HL-60/S4 (cell line): ENCODE measurements around the gene INPP4B.
"Not testable (repeated sequence)": the region's sequence is repeated elsewhere in the genome, so short reads cannot be mapped to it uniquely, and the experiment has no call there.

Source experiments
- in situ Hi-C: fragments of 300-500 bp; cut with MboI; formaldehyde crosslinking; loops from 2 replicates; pipeline ENCODE4 v1.14.3; 2022; ENCODE audit warnings: low sequenced_read_pairs

INPP4B gene

GRCh38 chr4:142551517-142552305 is 294.4 kb downstream of the INPP4B start:
- in situ Hi-C loops = no loop called here

GRCh38 chr4:142550965-142551364 is 295.1 kb downstream of the INPP4B start:
- in situ Hi-C loops = no loop called here

GRCh38 chr4:142549726-142550463 is 296.2 kb downstream of the INPP4B start:
- in situ Hi-C loops = no loop called here

GRCh38 chr4:142549248-142549647 is 296.9 kb downstream of the INPP4B start:
- in situ Hi-C loops = no loop called here

GRCh38 chr4:142548491-142548890 is 297.6 kb downstream of the INPP4B start:
- in situ Hi-C loops = no loop called here

- in situ Hi-C loops = no loop called here
Observed at GRCh38 chr4:142547974-142548373, 298.1 kb downstream of the INPP4B start.

- in situ Hi-C loops = no loop called here
Observed at GRCh38 chr4:142544594-142544993, 301.5 kb downstream of the INPP4B start.

GRCh38 chr4:142544039-142544438 is 302.1 kb downstream of the INPP4B start:
- in situ Hi-C loops = no loop called here

GRCh38 chr4:142540483-142540804 is 305.7 kb downstream of the INPP4B start:
- in situ Hi-C loops = no loop called here

- in situ Hi-C loops = no loop called here
Observed at GRCh38 chr4:142539796-142540482, 306.2 kb downstream of the INPP4B start.

GRCh38 chr4:142535009-142535408 is 311.1 kb downstream of the INPP4B start:
- in situ Hi-C loops = no loop called here

GRCh38 chr4:142532054-142532453 is 314.0 kb downstream of the INPP4B start:
- in situ Hi-C loops = no loop called here

- in situ Hi-C loops = no loop called here
Observed at GRCh38 chr4:142530728-142531127, 315.4 kb downstream of the INPP4B start.

- in situ Hi-C loops = no loop called here
Observed at GRCh38 chr4:142528433-142528832, 317.7 kb downstream of the INPP4B start.

- in situ Hi-C loops = no loop called here
Observed at GRCh38 chr4:142523111-142523510, 323.0 kb downstream of the INPP4B start.

- in situ Hi-C loops = no loop called here
Observed at GRCh38 chr4:142519342-142519741, 326.8 kb downstream of the INPP4B start.

- in situ Hi-C loops = no loop called here
Observed at GRCh38 chr4:142516686-142517526, 329.2 kb downstream of the INPP4B start.

GRCh38 chr4:142512161-142512560 is 333.9 kb downstream of the INPP4B start:
- in situ Hi-C loops = no loop called here

- in situ Hi-C loops = no loop called here
Observed at GRCh38 chr4:142509881-142510280, 336.2 kb downstream of the INPP4B start.

- in situ Hi-C loops = not testable (repeated sequence)
Observed at GRCh38 chr4:142509381-142509780, 336.7 kb downstream of the INPP4B start.

- in situ Hi-C loops = no loop called here
Observed at GRCh38 chr4:142500966-142501365, 345.1 kb downstream of the INPP4B start.
